RWPE1 (cell line): ENCODE results near the gene CREB5.

Experiments used
- CTCF ChIA-PET: fragments of 350-600 bp; sonication (Branson Sonifier 250); formaldehyde crosslinking; extraction: SDS; loops from one replicate; lab custom pipeline; 2021; lab: Yijun Ruan, JAX
- POLR2A ChIA-PET: fragments of 400-600 bp; formaldehyde crosslinking; extraction: SDS; loops from one replicate; lab custom pipeline; 2020; ENCODE audit warnings: antibody characterized with exemption; ENCODE audit not compliant: low non-redundant PET; lab: Yijun Ruan, JAX
- DNase-seq: peaks from one replicate; pipeline ENCODE4 v3.0.0; 2012; ENCODE audit warnings: low spot score
- H3K27ac ChIP-seq: fragments of 450-650 bp; 2 replicates; pipeline ENCODE4 v1.5.1; 2017
- CTCF ChIP-seq: fragments of 450-650 bp; conservative IDR thresholded peaks from 2 replicates; pipeline ENCODE4 v1.5.1; 2017; ENCODE audit warnings: low read depth, mild to moderate bottlenecking

The CREB5 gene

GRCh38 chr7:28630350-28630749, 218.0 kb downstream of the CREB5 start:
- H3K27ac ChIP-seq: no peak overlapping the region
- no peak for DNase-seq
- TF ChIP-seq CTCF: no peak
- CTCF ChIA-PET: no interaction called here
- POLR2A ChIA-PET: no interaction called here

- POLR2A ChIA-PET: no interaction called here
- H3K27ac ChIP-seq: no peak overlapping the region
- DNase-seq: no peak
- CTCF ChIA-PET: no interaction called here
- TF ChIP-seq CTCF: no peak
Observed at GRCh38 chr7:28631995-28632394, 219.7 kb downstream of the CREB5 start.

- TF ChIP-seq CTCF: no peak
- DNase-seq: no peak
- POLR2A ChIA-PET: no interaction called here
- H3K27ac ChIP-seq: no peak overlapping the region
- CTCF ChIA-PET: interaction anchor here (0.8 kb wide), 1 partner anchor 421 kb away, joined by 3 read pairs; no protein-coding TSS in a partner anchor
Observed at GRCh38 chr7:28638914-28639313, 226.6 kb downstream of the CREB5 start.

- POLR2A ChIA-PET: no interaction called here
- TF ChIP-seq CTCF: no peak
- DNase-seq: no peak
- no peak overlapping the region for H3K27ac ChIP-seq
- CTCF ChIA-PET: no interaction called here
Observed at GRCh38 chr7:28640001-28640400, 227.7 kb downstream of the CREB5 start.

- no peak for DNase-seq
- no peak overlapping the region for H3K27ac ChIP-seq
- TF ChIP-seq CTCF: no peak
- CTCF ChIA-PET: no interaction called here
- POLR2A ChIA-PET: no interaction called here
Observed at GRCh38 chr7:28641752-28642545, 229.6 kb downstream of the CREB5 start.

GRCh38 chr7:28643188-28643569, 230.9 kb downstream of the CREB5 start:
- CTCF ChIA-PET: no interaction called here
- DNase-seq: no peak
- POLR2A ChIA-PET: no interaction called here
- no peak for TF ChIP-seq CTCF
- no peak overlapping the region for H3K27ac ChIP-seq
